Epithelial cell of proximal tubule (primary cell): ENCODE measurements around the gene CS. TPM values are rescaled to one million over a fixed set of nuclear protein-coding genes. Genes with fewer than 3 reads are reported as not detected.
"Not testable (repeated sequence)": the region's sequence is repeated elsewhere in the genome, so short reads cannot be mapped to it uniquely, and the experiment has no call there.

ENCODE experiments used
- DNase-seq: peaks from one replicate; pipeline ENCODE4 v3.0.0-alpha.2; 2011; ENCODE audit warnings: low read depth
- H3K4me3 ChIP-seq: 2 replicates; pipeline ENCODE4 v1.5.1; 2011; ENCODE audit warnings: low read depth, mild to moderate bottlenecking, low read length
- CTCF ChIP-seq: conservative IDR thresholded peaks from 2 replicates; pipeline ENCODE4 v1.5.1; 2012; ENCODE audit warnings: low read depth, mild to moderate bottlenecking, low read length
- total RNA-seq: library from RNA; depleted of rRNA; stranded (reverse); fragments of >200 nt; gene quantifications from 2 replicates; pipeline ENCODE4 v1.2.3, GENCODE V29; 2015

The CS gene
- total RNA-seq, 1 donor from 2014 or later, result 133 TPM

- TF ChIP-seq CTCF, result no peak
- no peak for DNase-seq
- H3K4me3 ChIP-seq, result no peak overlapping the region
Measured at GRCh38 chr12:56337753-56338251, 37.7 kb upstream of the CS start.

GRCh38 chr12:56336361-56337167, 36.4 kb upstream of the CS start:
- TF ChIP-seq CTCF, result no peak
- no peak for DNase-seq
- H3K4me3 ChIP-seq, result no peak overlapping the region

GRCh38 chr12:56335527-56335926, 35.4 kb upstream of the CS start:
- not testable (repeated sequence) for DNase-seq, H3K4me3 ChIP-seq

GRCh38 chr12:56334490-56334793, 34.3 kb upstream of the CS start:
- no peak for TF ChIP-seq CTCF
- peak overlapping the region; percentile 65 for H3K4me3 ChIP-seq
- DNase-seq, result no peak

GRCh38 chr12:56333679-56334489, 33.8 kb upstream of the CS start, which contains the start of gene PAN2:
Gene PAN2 (minus strand): TSS chr12:56334000. CDS start chr12:56333094, 906 bp downstream.
- peak within 1 kb of the TSS; percentile 65 for H3K4me3 ChIP-seq
- peak; percentile 89 for DNase-seq
- peak; percentile 71 for TF ChIP-seq CTCF

GRCh38 chr12:56333197-56333678, 33.1 kb upstream of the CS start:
- no peak for DNase-seq
- no peak for TF ChIP-seq CTCF
- peak overlapping the region; percentile 65 for H3K4me3 ChIP-seq

- H3K4me3 ChIP-seq, result peak overlapping the region; percentile 65
- no peak for TF ChIP-seq CTCF
- DNase-seq, result no peak
Measured at GRCh38 chr12:56332512-56333196, 32.5 kb upstream of the CS start.
